TTC549 (cell line): ENCODE results near the gene C1QTNF9B.

Experiments used
- FAIRE-seq: peaks from 2 replicates; lab custom pipeline; 2012; peaks lifted over from hg19 to GRCh38; lab: Jason Lieb, UNC

C1QTNF9B gene

GRCh38 chr13:23856008-23856750 is 41.1 kb downstream of the C1QTNF9B start:
- FAIRE-seq, result no peak

GRCh38 chr13:23855360-23855759 is 41.9 kb downstream of the C1QTNF9B start:
- no peak for FAIRE-seq

GRCh38 chr13:23852351-23852750 is 45.0 kb downstream of the C1QTNF9B start:
- no peak for FAIRE-seq

GRCh38 chr13:23851106-23851505 is 46.2 kb downstream of the C1QTNF9B start:
- no peak for FAIRE-seq

GRCh38 chr13:23850134-23850533 is 47.2 kb downstream of the C1QTNF9B start:
- FAIRE-seq, result no peak

- no peak for FAIRE-seq
Observed at GRCh38 chr13:23849670-23850069, 47.6 kb downstream of the C1QTNF9B start.

- no peak for FAIRE-seq
Observed at GRCh38 chr13:23848646-23849141, 48.6 kb downstream of the C1QTNF9B start.

GRCh38 chr13:23848019-23848418 is 49.3 kb downstream of the C1QTNF9B start:
- no peak for FAIRE-seq

GRCh38 chr13:23847497-23847896 is 49.8 kb downstream of the C1QTNF9B start:
- no peak for FAIRE-seq

GRCh38 chr13:23845105-23845725 is 52.1 kb downstream of the C1QTNF9B start:
- FAIRE-seq, result no peak

- no peak for FAIRE-seq
Observed at GRCh38 chr13:23844132-23844531, 53.2 kb downstream of the C1QTNF9B start.

GRCh38 chr13:23843436-23843835 is 53.9 kb downstream of the C1QTNF9B start:
- no peak for FAIRE-seq

- FAIRE-seq, result no peak
Observed at GRCh38 chr13:23842406-23842805, 54.9 kb downstream of the C1QTNF9B start.
